Measurements from ENCODE around the gene ZDHHC17.
"Not testable (repeated sequence)": the region's sequence is repeated elsewhere in the genome, so short reads cannot be mapped to it uniquely, and the experiment has no call there.

The ZDHHC17 gene, protein sequence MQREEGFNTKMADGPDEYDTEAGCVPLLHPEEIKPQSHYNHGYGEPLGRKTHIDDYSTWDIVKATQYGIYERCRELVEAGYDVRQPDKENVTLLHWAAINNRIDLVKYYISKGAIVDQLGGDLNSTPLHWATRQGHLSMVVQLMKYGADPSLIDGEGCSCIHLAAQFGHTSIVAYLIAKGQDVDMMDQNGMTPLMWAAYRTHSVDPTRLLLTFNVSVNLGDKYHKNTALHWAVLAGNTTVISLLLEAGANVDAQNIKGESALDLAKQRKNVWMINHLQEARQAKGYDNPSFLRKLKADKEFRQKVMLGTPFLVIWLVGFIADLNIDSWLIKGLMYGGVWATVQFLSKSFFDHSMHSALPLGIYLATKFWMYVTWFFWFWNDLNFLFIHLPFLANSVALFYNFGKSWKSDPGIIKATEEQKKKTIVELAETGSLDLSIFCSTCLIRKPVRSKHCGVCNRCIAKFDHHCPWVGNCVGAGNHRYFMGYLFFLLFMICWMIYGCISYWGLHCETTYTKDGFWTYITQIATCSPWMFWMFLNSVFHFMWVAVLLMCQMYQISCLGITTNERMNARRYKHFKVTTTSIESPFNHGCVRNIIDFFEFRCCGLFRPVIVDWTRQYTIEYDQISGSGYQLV

DNA sequence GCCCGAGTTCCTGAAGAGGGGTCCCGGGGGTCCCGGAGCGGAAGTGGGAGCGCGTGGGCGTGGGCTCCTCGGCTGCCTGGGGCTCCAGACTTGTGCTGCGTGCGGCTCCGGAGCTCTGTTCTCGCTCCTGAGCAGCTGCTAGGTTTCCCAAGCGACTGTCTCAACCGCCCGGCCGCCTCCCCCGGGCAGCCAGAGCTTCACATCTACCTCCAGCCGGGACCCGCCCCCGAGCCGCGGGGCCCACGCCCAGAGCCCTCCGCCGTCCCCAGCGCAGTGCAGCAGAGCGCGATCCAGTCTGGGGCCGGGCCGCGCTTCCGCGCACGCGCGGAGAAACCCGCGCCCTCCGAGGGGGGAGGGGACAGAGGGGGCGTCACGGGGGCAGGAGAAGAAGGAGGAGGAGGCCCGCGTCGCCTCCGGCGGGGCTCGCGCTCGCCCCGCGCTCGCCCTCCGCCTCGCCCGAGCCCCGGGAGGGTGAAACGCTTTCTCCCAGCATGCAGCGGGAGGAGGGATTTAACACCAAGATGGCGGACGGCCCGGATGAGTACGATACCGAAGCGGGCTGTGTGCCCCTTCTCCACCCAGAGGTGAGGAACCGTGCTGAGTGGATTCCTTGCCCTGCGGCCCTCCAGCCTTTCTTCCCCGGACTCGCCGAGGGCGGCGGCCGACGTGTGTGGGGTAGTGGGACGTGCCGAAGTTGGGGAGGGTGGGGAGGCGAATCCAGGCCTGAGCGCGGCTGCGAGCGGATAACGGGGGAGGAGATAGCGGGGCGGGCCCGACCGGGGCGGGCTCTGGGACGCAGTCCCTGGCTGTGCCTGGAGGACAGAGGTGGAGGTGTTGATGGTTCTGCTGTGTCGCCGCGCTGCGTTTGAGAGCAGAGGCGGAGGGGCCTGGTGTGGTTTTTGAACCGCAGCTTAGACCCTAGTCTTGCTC is at the start of gene ZDHHC17:
Gene ZDHHC17, plus strand, starts transcription at position 370 of the 930 bp plus-strand sequence. Its CDS starts 122 bp downstream, at position 492.
- peak; percentile 99 for DNase-seq

- no peak for DNase-seq
These were observed 49.5 kb upstream of the ZDHHC17 start for GRCh38 chr12:76714415-76714814.

DNA sequence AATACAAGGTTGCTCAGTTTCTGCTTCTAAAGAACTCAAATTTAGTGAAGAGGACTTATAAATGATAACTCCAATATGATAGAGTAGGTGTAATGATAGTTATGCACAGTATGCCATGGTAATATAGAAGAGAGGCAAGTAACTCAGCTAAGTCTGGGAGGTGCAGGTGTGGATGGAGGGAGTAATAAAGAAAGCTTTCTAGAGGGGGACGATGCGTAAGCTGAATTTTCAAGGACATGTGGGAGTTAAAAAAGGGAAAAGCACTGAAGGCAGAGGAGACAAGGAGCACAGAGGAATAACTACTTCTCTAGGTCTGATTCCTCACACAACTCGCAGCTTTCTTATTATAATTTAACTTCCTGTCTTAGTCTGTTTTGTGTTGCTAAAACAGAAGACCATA is 49.1 kb upstream of the ZDHHC17 start:
- no peak for DNase-seq

GRCh38 chr12:76715332-76715731 is 48.6 kb upstream of the ZDHHC17 start:
- no peak for DNase-seq

DNA sequence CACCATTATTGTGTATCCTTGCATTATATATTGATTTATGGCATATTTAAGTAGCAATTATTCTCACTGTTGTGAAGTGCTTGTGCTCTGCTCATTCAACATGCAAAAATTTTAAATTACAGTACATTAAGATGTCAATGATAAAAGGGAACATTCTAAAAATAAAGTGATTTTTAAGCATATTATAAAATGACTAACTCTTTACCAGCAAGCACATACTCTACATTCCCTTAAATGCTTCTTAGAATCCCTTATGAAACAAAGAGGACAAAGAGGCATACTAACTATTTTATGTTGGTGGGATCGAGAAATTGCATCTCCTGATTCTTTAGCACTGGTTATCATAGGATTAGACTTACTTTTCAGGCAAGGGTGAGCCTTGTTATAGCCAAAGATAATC is 46.6 kb upstream of the ZDHHC17 start:
- no peak for DNase-seq

DNA sequence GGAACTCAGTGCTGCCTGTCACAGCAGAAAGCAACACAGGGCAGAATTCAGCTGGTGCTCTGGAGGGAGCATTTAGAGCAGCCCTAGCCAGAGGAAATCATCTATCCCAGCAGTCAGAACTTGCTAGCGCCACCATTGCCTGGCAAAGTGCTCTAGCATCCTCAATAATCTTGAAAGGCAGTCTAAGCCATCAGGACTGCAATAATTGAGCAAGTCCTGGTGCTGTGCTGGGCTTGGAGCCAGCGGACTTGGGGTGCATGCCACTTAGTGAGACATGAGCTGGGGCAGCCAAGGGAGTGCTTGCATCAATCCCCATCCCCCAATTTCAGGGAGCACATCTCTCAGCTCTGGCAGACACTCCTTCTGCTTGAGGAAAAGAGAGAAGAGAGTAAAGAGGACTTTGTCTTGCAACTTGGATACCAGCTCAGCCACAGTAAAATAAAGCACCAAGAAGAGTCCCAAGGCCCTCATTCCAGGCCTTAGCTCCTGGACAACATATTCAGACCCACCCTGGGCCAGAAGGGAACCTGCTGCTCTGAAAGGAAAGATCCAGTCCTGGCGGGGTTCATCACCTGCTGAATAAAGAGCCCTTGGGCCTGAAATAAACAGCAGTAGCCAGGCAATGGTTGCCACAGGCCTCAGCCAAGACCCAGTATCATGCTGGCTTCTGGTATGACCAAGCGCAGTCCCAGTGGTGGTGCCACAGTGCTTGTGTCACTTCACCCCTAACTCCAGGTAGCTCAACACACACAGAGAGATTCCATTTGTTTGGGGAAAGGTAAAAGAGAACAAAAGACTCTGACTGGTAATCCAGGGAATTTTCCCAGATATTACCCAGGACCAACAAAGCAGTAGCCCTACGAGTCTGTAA is 44.5 kb upstream of the ZDHHC17 start:
- DNase-seq: no peak

- DNase-seq: no peak
These were observed 43.8 kb upstream of the ZDHHC17 start for GRCh38 chr12:76720068-76720467.

- DNase-seq: no peak
These were observed 37.3 kb upstream of the ZDHHC17 start for GRCh38 chr12:76726626-76727025.

- DNase-seq: not testable (repeated sequence)
These were observed 31.7 kb upstream of the ZDHHC17 start for GRCh38 chr12:76732188-76732587.

GRCh38 chr12:76737689-76738088 is 26.2 kb upstream of the ZDHHC17 start:
- not testable (repeated sequence) for DNase-seq

GRCh38 chr12:76738824-76739579 is 24.9 kb upstream of the ZDHHC17 start:
- DNase-seq: no peak

GRCh38 chr12:76739896-76740295 is 24.0 kb upstream of the ZDHHC17 start:
- no peak for DNase-seq

DNA sequence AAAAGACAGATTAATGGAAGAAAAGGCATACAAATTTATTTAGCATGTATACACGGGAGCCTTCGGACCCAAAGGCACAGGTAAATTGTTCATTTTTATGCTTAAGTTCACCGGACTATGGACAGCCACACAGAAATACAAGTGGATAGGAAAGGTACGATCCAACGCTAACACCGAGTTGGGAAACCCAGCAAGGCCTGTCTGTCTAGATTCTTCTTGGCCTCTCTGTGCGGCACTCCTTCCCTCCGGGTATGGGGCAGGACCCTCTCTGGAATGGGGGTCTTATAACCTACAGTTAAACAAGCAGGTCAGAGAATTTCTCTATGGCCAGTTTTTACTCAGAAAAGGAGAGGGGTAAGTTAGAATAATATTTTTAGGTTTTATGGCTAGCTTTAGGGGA is 23.4 kb upstream of the ZDHHC17 start:
- no peak for DNase-seq

DNA sequence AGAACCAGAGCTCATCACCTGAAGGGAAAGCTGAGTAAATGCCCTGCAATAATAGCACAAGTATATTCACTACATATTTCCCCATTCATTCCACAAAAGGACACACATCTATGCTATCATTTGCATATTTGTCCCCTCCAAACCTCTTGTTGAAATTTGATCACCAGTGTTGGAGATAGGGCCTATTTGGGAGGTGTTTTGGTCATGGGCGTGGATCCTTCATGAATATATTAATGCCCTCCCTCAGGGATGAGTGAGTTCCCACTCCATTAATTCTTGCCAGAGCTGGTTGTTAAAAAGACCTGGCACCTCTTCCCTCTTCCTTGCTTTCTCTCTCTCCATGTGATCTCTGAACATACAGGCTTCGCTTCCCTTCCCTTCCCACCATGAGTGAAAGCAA is 18.6 kb upstream of the ZDHHC17 start:
- no peak for DNase-seq

DNA sequence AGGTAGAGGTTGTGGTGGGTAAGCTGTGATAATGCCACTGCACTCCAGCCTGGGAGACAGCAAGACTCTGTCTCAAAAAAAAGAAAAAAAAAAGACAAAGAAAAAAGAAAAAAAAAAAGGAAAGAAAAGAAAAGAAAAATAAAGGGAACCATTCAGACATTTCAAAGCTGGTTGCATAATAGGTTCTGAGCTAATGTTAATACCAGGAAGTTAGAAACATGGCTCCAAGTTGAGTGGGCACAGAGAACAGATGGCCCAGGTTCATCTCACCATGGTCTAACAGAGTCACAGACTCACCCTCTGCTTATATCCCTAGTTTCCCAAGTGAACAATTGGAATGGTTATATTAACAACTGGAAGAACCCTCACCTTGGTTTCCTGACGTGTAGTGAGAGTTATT is 17.4 kb upstream of the ZDHHC17 start:
- no peak for DNase-seq

- no peak for DNase-seq
These were observed 16.7 kb upstream of the ZDHHC17 start for GRCh38 chr12:76747245-76747644.

GRCh38 chr12:76755829-76756379 is 8.0 kb upstream of the ZDHHC17 start:
- no peak for DNase-seq

DNA sequence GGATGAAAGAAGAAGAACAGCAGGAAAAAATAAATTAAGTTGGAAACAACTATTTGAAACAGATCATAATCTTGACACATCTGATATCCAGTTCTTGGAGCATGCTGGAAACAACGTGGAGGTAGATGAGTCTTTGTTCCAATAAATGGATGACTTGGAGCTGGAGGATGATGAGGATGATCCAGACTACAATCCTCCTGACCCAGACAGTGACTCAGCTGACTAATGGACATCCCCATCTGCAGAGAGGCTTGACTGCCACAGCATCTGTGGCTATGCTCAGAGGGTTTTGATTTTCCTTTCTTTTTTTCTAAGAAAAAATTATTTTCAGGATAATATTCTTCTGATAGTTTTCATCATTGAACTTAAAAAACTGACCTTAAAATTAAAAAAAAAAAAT is 6.2 kb upstream of the ZDHHC17 start:
- DNase-seq: no peak

GRCh38 chr12:76762601-76762980 is 1.3 kb upstream of the ZDHHC17 start:
- DNase-seq: no peak

GRCh38 chr12:76764856-76765255 is 941 bp downstream of the ZDHHC17 start:
- no peak for DNase-seq

DNA sequence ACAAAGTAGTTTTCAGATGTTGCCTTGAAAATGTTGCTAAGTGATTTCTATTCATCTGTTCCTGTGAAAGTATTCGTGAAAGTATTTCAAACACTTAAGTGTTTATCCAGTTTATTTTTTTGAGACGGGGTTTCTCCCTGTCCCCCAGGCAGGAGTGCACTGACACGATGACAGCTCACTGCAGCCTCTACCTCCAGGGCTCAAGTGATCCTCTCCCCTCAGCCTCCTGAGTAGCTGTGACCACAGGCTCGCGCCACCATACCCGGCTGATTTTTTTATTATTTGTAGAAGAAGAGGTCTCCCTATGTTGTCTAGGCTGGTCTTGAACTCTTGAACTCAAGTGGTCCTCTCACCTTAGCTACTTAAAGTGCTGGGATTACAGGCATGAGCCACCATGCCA is 1.7 kb downstream of the ZDHHC17 start:
- DNase-seq: no peak
